Suprapubic skin (tissue), 3 donors: Measurements from ENCODE around the gene APCDD1.

Source experiments
- POLR2A ChIP-seq, 2 donors: fragments of 450-650 bp; IDR thresholded peaks; one replicate each; pipeline ENCODE4 v1.6.1; 2017; ENCODE audit warnings: antibody characterized with exemption in 2 of 2, mild to moderate bottlenecking in 2 of 2, moderate library complexity in 2 of 2
- TF ChIP-seq, protein P1 (sequence below), 2 donors: fragments of 200-600 bp in 1 of 2; fragments of 450-650 bp in 1 of 2; sonication (generic) in 1 of 2; IDR thresholded peaks; one replicate each; pipeline ENCODE4 v1.5.1; 2016 to 2019; ENCODE audit warnings: antibody characterized with exemption in 2 of 2, mild to moderate bottlenecking in 1 of 2, moderate library complexity in 1 of 2

DNA sequence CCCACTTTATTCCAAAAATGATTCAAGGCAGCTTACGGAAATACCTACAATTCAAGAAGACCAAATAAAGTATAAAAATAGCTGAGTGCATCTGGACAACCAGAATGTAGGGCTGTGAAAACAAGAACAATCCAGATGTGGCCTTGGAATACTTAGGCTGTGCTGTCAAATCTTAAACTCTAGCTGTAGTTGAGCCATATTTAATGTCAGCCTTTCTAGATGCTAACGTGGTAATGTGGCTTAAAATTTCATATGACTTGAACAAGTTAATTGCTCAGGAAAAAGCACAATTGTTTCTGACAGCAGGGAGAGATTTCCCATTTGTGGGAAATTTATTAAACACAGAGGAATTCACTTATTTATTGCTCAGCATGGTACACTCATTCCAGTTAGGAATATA lies 56.8 kb downstream of the APCDD1 start:
- TF ChIP-seq POLR2A (IDR thresholded peaks at IDR 0.05): no peak
- TF ChIP-seq, protein P1, sequence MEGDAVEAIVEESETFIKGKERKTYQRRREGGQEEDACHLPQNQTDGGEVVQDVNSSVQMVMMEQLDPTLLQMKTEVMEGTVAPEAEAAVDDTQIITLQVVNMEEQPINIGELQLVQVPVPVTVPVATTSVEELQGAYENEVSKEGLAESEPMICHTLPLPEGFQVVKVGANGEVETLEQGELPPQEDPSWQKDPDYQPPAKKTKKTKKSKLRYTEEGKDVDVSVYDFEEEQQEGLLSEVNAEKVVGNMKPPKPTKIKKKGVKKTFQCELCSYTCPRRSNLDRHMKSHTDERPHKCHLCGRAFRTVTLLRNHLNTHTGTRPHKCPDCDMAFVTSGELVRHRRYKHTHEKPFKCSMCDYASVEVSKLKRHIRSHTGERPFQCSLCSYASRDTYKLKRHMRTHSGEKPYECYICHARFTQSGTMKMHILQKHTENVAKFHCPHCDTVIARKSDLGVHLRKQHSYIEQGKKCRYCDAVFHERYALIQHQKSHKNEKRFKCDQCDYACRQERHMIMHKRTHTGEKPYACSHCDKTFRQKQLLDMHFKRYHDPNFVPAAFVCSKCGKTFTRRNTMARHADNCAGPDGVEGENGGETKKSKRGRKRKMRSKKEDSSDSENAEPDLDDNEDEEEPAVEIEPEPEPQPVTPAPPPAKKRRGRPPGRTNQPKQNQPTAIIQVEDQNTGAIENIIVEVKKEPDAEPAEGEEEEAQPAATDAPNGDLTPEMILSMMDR (IDR thresholded peaks at IDR 0.05): no peak
